Smooth muscle cell (in vitro differentiated cells): ENCODE data around the gene BAIAP2L1. TPM values are rescaled to one million over a fixed set of nuclear protein-coding genes. Genes with fewer than 3 reads are reported as not detected.

Source experiments
- DNase-seq: peaks from one replicate; lab custom pipeline; 2025; ENCODE audit not compliant: unreplicated experiment; lab: John Stamatoyannopoulos, UW
- H2AFZ ChIP-seq: fragments of 200-600 bp; sonication (generic); 2 replicates; pipeline ENCODE4 v1.6.0; 2016; ENCODE audit warnings: antibody characterized with exemption, low read depth, mild to moderate bottlenecking
- H3F3A ChIP-seq: fragments of 200-600 bp; sonication (generic); 2 replicates; pipeline ENCODE4 v1.6.0; 2017; ENCODE audit warnings: antibody characterized with exemption, low read depth
- H3K27ac ChIP-seq: fragments of 200-600 bp; sonication (generic); 2 replicates; pipeline ENCODE4 v1.5.1; 2016; ENCODE audit warnings: low read depth, mild to moderate bottlenecking
- H3K27me3 ChIP-seq: fragments of 200-600 bp; sonication (generic); 2 replicates; pipeline ENCODE4 v1.6.1; 2016; ENCODE audit warnings: low read depth, mild to moderate bottlenecking
- H3K36me3 ChIP-seq: fragments of 200-600 bp; sonication (generic); 2 replicates; pipeline ENCODE4 v1.5.1; 2016; ENCODE audit warnings: low read depth
- H3K4me1 ChIP-seq: fragments of 200-600 bp; sonication (generic); 2 replicates; pipeline ENCODE4 v1.5.1; 2016; ENCODE audit warnings: low read depth
- H3K4me2 ChIP-seq: fragments of 200-600 bp; sonication (generic); 2 replicates; pipeline ENCODE4 v1.6.0; 2016; ENCODE audit warnings: mild to moderate bottlenecking
- H3K4me3 ChIP-seq: fragments of 200-600 bp; sonication (generic); 2 replicates; pipeline ENCODE4 v1.5.1; 2016; ENCODE audit warnings: mild to moderate bottlenecking
- H3K79me2 ChIP-seq: fragments of 200-600 bp; sonication (generic); 2 replicates; pipeline ENCODE4 v1.6.0; 2016; ENCODE audit warnings: low read depth, mild to moderate bottlenecking
- H3K9ac ChIP-seq: fragments of 200-600 bp; sonication (generic); 2 replicates; pipeline ENCODE4 v1.6.0; 2016; ENCODE audit warnings: low read depth
- H3K9me3 ChIP-seq: fragments of 200-600 bp; sonication (generic); replicated peaks from 2 replicates; pipeline ENCODE4 v1.5.1; 2016; ENCODE audit warnings: low read depth
- H4K20me1 ChIP-seq: fragments of 200-600 bp; sonication (generic); 2 replicates; pipeline ENCODE4 v1.6.0; 2016; ENCODE audit warnings: low read depth
- WGBS: methylation state at CpG from one replicate; pipeline ENCODE4 v1.1.7; 2016; ENCODE audit warnings: low lambda C conversion rate; 5-methylcytosine and 5-hydroxymethylcytosine counted together
- polyA plus RNA-seq: library from polyadenylated mRNA; unstranded; fragments of >200 nt; fragmentation: Nextera tagmentation; extraction: Ambion mirVana; gene quantifications from 2 replicates; pipeline ENCODE4 v1.2.1, GENCODE V29; 2016
- total RNA-seq: library from RNA; depleted of rRNA; stranded (reverse); fragments of >200 nt; gene quantifications from 2 replicates; pipeline ENCODE4 v1.2.3, GENCODE V29; 2014
- TF ChIP-seq, protein P1 (sequence below): fragments of 200-600 bp; sonication (generic); IDR thresholded peaks from 2 replicates; pipeline ENCODE4 v1.5.1; 2017; ENCODE audit warnings: borderline replicate concordance, mild to moderate bottlenecking, antibody characterized with exemption; ENCODE audit not compliant: insufficient read depth, poor library complexity, severe bottlenecking

BAIAP2L1 gene
- total and polyA plus RNA-seq, 2 experiments from 2014 or later: 45.0 to 55.1 TPM

DNA sequence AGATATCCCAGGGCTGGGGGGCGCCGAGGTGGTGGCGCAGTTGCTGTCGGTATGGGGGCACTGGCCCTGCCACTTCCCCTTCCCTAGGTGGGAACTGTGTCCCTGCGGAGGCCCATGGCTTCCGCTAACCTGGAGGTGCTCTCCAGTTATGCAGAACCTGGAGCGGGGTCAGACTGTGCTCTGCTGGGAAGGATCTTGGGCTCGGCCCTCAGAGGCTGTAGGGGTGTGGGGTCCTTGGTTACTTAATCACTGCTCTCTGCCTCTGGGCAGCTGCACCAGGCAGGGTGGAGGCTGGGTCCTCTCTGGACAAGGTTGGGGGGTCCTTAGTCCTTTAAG lies 117.0 kb downstream of the BAIAP2L1 start:
- H3K36me3 ChIP-seq: no peaks in the 10 kb centered on the region
- H3K79me2 ChIP-seq: peaks cover 69% of the 10 kb centered on the region
- TF ChIP-seq, protein P1, sequence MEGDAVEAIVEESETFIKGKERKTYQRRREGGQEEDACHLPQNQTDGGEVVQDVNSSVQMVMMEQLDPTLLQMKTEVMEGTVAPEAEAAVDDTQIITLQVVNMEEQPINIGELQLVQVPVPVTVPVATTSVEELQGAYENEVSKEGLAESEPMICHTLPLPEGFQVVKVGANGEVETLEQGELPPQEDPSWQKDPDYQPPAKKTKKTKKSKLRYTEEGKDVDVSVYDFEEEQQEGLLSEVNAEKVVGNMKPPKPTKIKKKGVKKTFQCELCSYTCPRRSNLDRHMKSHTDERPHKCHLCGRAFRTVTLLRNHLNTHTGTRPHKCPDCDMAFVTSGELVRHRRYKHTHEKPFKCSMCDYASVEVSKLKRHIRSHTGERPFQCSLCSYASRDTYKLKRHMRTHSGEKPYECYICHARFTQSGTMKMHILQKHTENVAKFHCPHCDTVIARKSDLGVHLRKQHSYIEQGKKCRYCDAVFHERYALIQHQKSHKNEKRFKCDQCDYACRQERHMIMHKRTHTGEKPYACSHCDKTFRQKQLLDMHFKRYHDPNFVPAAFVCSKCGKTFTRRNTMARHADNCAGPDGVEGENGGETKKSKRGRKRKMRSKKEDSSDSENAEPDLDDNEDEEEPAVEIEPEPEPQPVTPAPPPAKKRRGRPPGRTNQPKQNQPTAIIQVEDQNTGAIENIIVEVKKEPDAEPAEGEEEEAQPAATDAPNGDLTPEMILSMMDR: no peak
- no peaks in the 10 kb centered on the region for H3K27me3 ChIP-seq
- H3K27ac ChIP-seq: peak overlapping the region; percentile 81
- no peak for DNase-seq
- no peak overlapping the region for H2AFZ ChIP-seq
- peak overlapping the region; percentile 100 for H3K4me2 ChIP-seq
- H3K4me1 ChIP-seq: peaks cover 53% of the 10 kb centered on the region
- 91% methylated on average over 8 of the region's 8 CpGs for WGBS
- H3K4me3 ChIP-seq: peak overlapping the region; percentile 96
- peak overlapping the region; percentile 97 for H3K9ac ChIP-seq
- H3K9me3 ChIP-seq: no peaks in the 10 kb centered on the region
- peaks cover 67% of the 10 kb centered on the region for H4K20me1 ChIP-seq
- peaks cover 4% of the 10 kb centered on the region for H3F3A ChIP-seq

DNA sequence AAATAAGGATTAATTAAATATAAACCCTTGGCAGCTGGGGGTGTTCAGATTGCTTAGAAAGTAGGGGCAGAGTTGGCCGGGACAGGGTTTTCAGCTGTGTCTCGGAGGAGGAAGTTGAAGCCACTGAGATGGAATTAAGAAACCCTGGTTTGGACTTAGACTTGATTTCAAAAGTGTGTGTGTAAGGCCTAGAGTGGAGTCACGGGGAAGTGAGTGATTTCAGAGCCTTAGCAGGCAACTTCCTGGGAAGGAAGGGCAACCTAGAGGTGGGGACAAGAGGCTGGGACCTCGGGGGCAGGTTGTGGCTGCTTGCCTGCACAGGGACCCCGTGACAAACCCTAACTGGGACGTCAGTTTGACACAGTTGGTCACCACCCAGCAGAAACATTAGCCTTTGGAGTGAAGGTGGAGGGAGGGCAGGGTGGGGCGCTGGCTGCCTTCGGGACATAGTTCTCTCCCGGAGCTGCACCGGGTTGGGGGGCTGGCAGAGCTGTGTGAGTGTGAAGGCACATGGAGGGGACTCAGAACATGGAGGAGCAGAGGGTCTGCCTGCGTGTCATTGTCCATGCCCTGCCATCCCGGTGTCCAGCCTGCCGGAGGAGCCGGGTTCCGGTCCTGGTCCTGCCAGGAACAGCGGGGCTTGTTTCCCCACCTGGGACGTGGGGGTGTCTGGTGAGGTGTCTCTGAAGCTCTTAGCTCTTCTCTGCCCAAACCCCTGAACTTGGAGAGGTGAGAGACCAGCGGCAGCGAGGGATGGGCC lies 117.6 kb downstream of the BAIAP2L1 start:
- H3K4me3 ChIP-seq: peak overlapping the region; percentile 96
- no peaks in the 10 kb centered on the region for H3K27me3 ChIP-seq
- H3K9me3 ChIP-seq: no peaks in the 10 kb centered on the region
- peaks cover 62% of the 10 kb centered on the region for H4K20me1 ChIP-seq
- TF ChIP-seq, protein P1: no peak
- DNase-seq: no peak
- H3K9ac ChIP-seq: peak overlapping the region; percentile 97
- no peaks in the 10 kb centered on the region for H3K36me3 ChIP-seq
- H3F3A ChIP-seq: peaks cover 4% of the 10 kb centered on the region
- H3K4me2 ChIP-seq: peak overlapping the region; percentile 100
- no peak overlapping the region for H2AFZ ChIP-seq
- peaks cover 53% of the 10 kb centered on the region for H3K4me1 ChIP-seq
- H3K27ac ChIP-seq: peak overlapping the region; percentile 81
- WGBS: 73% methylated on average over 19 of the region's 19 CpGs
- H3K79me2 ChIP-seq: peaks cover 63% of the 10 kb centered on the region

DNA sequence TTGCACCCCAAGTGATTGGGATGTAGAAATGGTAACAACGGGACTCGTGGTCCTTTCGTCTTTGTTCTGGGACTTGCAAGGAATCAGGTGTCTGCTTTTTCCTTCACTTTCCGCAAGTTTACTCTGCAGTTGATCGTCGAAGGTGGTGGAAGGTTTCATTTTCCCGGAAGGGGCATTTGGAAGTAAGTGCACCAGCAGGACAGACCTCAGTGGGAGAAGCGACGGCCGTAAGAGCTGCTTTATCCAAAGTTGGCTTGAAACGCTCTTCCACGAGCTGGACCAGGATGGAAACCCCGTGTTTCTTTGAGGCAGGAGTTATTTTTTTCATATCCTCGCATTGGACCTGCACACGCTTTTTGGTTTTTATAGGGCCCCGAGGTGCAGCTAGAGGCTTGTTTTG lies 118.2 kb downstream of the BAIAP2L1 start:
- Histone ChIP-seq H3K36me3 (no peaks in the 10 kb centered on the region), H3K79me2 (peaks cover 57% of the 10 kb centered on the region), H3K4me2 (peak overlapping the region; percentile 100), H3K4me1 (peaks cover 53% of the 10 kb centered on the region), H3K9me3 (no peaks in the 10 kb centered on the region), H2AFZ (no peak overlapping the region), H3K27me3 (no peaks in the 10 kb centered on the region), H3K9ac (peak overlapping the region; percentile 97), H4K20me1 (peaks cover 56% of the 10 kb centered on the region), H3K27ac (peak overlapping the region; percentile 81), H3K4me3 (peak overlapping the region; percentile 96), H3F3A (peaks cover 4% of the 10 kb centered on the region)
- 49% methylated on average over 16 of the region's 16 CpGs for WGBS
- DNase-seq: no peak
- TF ChIP-seq, protein P1: no peak
